T-helper 1 cell treated with Interleukin-12 subunit alpha and Interleukin-12 subunit beta and Interleukin-4 antibody, amounts not matched to agents 30 μg/mL and 1 μg/mL, for 36 hours (primary cell): ENCODE results near the gene OMP.

Experiments used
- H3K27ac Mint-ChIP-seq: one replicate; pipeline ENCODE4 v1.8.0; 2021; ENCODE audit warnings: mild to moderate bottlenecking, mixed read lengths
- H3K27me3 Mint-ChIP-seq: one replicate; pipeline ENCODE4 v1.8.0; 2021; ENCODE audit warnings: low read depth, mixed read lengths
- H3K36me3 Mint-ChIP-seq: one replicate; pipeline ENCODE4 v1.8.0; 2021; ENCODE audit warnings: low read depth, mixed read lengths
- H3K4me1 Mint-ChIP-seq: one replicate; pipeline ENCODE4 v1.8.0; 2021; ENCODE audit warnings: low read depth, mixed read lengths
- H3K4me3 Mint-ChIP-seq: one replicate; pipeline ENCODE4 v1.8.0; 2021; ENCODE audit warnings: mild to moderate bottlenecking, moderate library complexity, mixed read lengths
- H3K9me3 Mint-ChIP-seq: one replicate; pipeline ENCODE4 v1.8.0; 2021; ENCODE audit warnings: mixed read lengths

Gene OMP

GRCh38 chr11:77138106-77138649 lies 35.5 kb downstream of the OMP start:
- H3K27ac Mint-ChIP-seq, result no peak overlapping the region
- no peaks in the 10 kb centered on the region for H3K36me3 Mint-ChIP-seq
- no peaks in the 10 kb centered on the region for H3K9me3 Mint-ChIP-seq
- H3K4me1 Mint-ChIP-seq, result peaks cover 10% of the 10 kb centered on the region
- H3K27me3 Mint-ChIP-seq, result peaks cover 48% of the 10 kb centered on the region
- H3K4me3 Mint-ChIP-seq, result no peak overlapping the region

GRCh38 chr11:77139201-77139600 lies 36.6 kb downstream of the OMP start:
- H3K4me1 Mint-ChIP-seq, result peaks cover 10% of the 10 kb centered on the region
- H3K9me3 Mint-ChIP-seq, result no peaks in the 10 kb centered on the region
- H3K27ac Mint-ChIP-seq, result no peak overlapping the region
- H3K36me3 Mint-ChIP-seq, result no peaks in the 10 kb centered on the region
- H3K27me3 Mint-ChIP-seq, result peaks cover 47% of the 10 kb centered on the region
- no peak overlapping the region for H3K4me3 Mint-ChIP-seq

- Mint-ChIP-seq H3K36me3 (no peaks in the 10 kb centered on the region), H3K27ac (no peak overlapping the region), H3K4me1 (peaks cover 10% of the 10 kb centered on the region), H3K4me3 (no peak overlapping the region), H3K9me3 (no peaks in the 10 kb centered on the region), H3K27me3 (peaks cover 47% of the 10 kb centered on the region)
These were observed 37.7 kb downstream of the OMP start for GRCh38 chr11:77140231-77140851.

- peaks cover 47% of the 10 kb centered on the region for H3K27me3 Mint-ChIP-seq
- H3K36me3 Mint-ChIP-seq, result no peaks in the 10 kb centered on the region
- no peak overlapping the region for H3K27ac Mint-ChIP-seq
- no peak overlapping the region for H3K4me3 Mint-ChIP-seq
- H3K4me1 Mint-ChIP-seq, result peaks cover 10% of the 10 kb centered on the region
- H3K9me3 Mint-ChIP-seq, result no peaks in the 10 kb centered on the region
These were observed 38.4 kb downstream of the OMP start for GRCh38 chr11:77141034-77141433.

GRCh38 chr11:77141475-77141874 lies 38.8 kb downstream of the OMP start:
- Mint-ChIP-seq H3K4me1 (peaks cover 9% of the 10 kb centered on the region), H3K9me3 (no peaks in the 10 kb centered on the region), H3K27ac (no peak overlapping the region), H3K27me3 (peaks cover 46% of the 10 kb centered on the region), H3K4me3 (no peak overlapping the region), H3K36me3 (no peaks in the 10 kb centered on the region)

- peaks cover 9% of the 10 kb centered on the region for H3K4me1 Mint-ChIP-seq
- no peak overlapping the region for H3K27ac Mint-ChIP-seq
- peaks cover 38% of the 10 kb centered on the region for H3K27me3 Mint-ChIP-seq
- peak overlapping the region; percentile 3 for H3K4me3 Mint-ChIP-seq
- H3K36me3 Mint-ChIP-seq, result no peaks in the 10 kb centered on the region
- no peaks in the 10 kb centered on the region for H3K9me3 Mint-ChIP-seq
These were observed 39.7 kb downstream of the OMP start for GRCh38 chr11:77142091-77142975.

- Mint-ChIP-seq H3K27me3 (peaks cover 37% of the 10 kb centered on the region), H3K27ac (no peak overlapping the region), H3K9me3 (no peaks in the 10 kb centered on the region), H3K4me1 (peaks cover 14% of the 10 kb centered on the region), H3K36me3 (no peaks in the 10 kb centered on the region), H3K4me3 (no peak overlapping the region)
These were observed 40.9 kb downstream of the OMP start for GRCh38 chr11:77143405-77144020.

GRCh38 chr11:77144196-77144856 lies 41.7 kb downstream of the OMP start:
- H3K4me1 Mint-ChIP-seq, result peaks cover 14% of the 10 kb centered on the region
- H3K27ac Mint-ChIP-seq, result no peak overlapping the region
- H3K9me3 Mint-ChIP-seq, result no peaks in the 10 kb centered on the region
- peaks cover 28% of the 10 kb centered on the region for H3K27me3 Mint-ChIP-seq
- no peak overlapping the region for H3K4me3 Mint-ChIP-seq
- no peaks in the 10 kb centered on the region for H3K36me3 Mint-ChIP-seq

- Mint-ChIP-seq H3K27me3 (peaks cover 22% of the 10 kb centered on the region), H3K36me3 (no peaks in the 10 kb centered on the region), H3K4me3 (no peak overlapping the region), H3K4me1 (peaks cover 14% of the 10 kb centered on the region), H3K9me3 (no peaks in the 10 kb centered on the region), H3K27ac (no peak overlapping the region)
These were observed 42.3 kb downstream of the OMP start for GRCh38 chr11:77144857-77145428.

- H3K4me3 Mint-ChIP-seq, result no peak overlapping the region
- no peak overlapping the region for H3K27ac Mint-ChIP-seq
- H3K4me1 Mint-ChIP-seq, result peaks cover 18% of the 10 kb centered on the region
- no peaks in the 10 kb centered on the region for H3K9me3 Mint-ChIP-seq
- H3K36me3 Mint-ChIP-seq, result no peaks in the 10 kb centered on the region
- H3K27me3 Mint-ChIP-seq, result peaks cover 21% of the 10 kb centered on the region
These were observed 43.8 kb downstream of the OMP start for GRCh38 chr11:77146261-77147035.

GRCh38 chr11:77147036-77147315 lies 44.3 kb downstream of the OMP start:
- peaks cover 20% of the 10 kb centered on the region for H3K4me1 Mint-ChIP-seq
- H3K27ac Mint-ChIP-seq, result no peak overlapping the region
- no peaks in the 10 kb centered on the region for H3K9me3 Mint-ChIP-seq
- H3K27me3 Mint-ChIP-seq, result peaks cover 18% of the 10 kb centered on the region
- H3K4me3 Mint-ChIP-seq, result no peak overlapping the region
- no peaks in the 10 kb centered on the region for H3K36me3 Mint-ChIP-seq

- Mint-ChIP-seq H3K9me3 (no peaks in the 10 kb centered on the region), H3K4me3 (peak overlapping the region; percentile 20), H3K27me3 (peaks cover 17% of the 10 kb centered on the region), H3K4me1 (peaks cover 25% of the 10 kb centered on the region), H3K36me3 (no peaks in the 10 kb centered on the region), H3K27ac (peak overlapping the region; percentile 43)
These were observed 45.2 kb downstream of the OMP start for GRCh38 chr11:77147668-77148321.

- H3K4me1 Mint-ChIP-seq, result peaks cover 32% of the 10 kb centered on the region
- H3K36me3 Mint-ChIP-seq, result no peaks in the 10 kb centered on the region
- H3K9me3 Mint-ChIP-seq, result no peaks in the 10 kb centered on the region
- H3K4me3 Mint-ChIP-seq, result no peak overlapping the region
- H3K27ac Mint-ChIP-seq, result no peak overlapping the region
- peaks cover 12% of the 10 kb centered on the region for H3K27me3 Mint-ChIP-seq
These were observed 46.5 kb downstream of the OMP start for GRCh38 chr11:77148963-77149715.
